NCI-H748 treated with DMSO at 0.1 percent for 48 hours (cell line): ENCODE measurements around the gene CSHL1.

Experiments
- DNase-seq: peaks from one replicate; lab custom pipeline; 2025; lab: John Stamatoyannopoulos, UW

CSHL1 gene

DNA sequence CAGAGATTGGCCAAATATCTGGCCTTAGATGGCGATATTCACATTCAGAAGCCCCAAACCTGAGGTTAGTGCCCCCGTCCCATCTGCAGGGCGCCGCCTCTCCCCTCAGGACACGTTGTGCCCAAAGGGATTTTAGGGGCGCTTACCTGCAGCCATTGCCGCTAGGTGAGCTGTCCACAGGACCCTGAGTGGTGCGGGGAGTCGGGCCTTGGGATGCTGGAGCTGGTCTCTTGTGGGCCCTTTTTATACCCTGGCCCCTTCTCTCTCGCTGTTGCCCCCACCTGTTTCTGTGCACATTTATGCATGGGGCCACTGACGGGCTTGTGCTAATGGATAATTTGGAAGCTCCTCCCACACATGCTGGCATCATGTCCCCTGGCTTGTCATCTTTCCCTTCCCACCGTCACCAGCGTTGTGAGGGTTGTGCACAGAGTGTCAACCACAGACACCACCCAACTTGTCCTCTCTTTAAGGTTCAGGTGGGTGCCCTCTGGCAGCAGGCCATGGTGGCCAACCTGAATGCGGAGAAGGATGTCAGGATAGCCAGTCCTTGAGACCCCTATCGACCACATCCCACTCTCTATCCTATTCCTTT is at the start of gene CSHL1:
Gene CSHL1 (minus strand): TSS at position 218 of the 595 bp plus-strand sequence. CDS start 62 bp downstream, at position 156.
- DNase-seq = no peak

DNA sequence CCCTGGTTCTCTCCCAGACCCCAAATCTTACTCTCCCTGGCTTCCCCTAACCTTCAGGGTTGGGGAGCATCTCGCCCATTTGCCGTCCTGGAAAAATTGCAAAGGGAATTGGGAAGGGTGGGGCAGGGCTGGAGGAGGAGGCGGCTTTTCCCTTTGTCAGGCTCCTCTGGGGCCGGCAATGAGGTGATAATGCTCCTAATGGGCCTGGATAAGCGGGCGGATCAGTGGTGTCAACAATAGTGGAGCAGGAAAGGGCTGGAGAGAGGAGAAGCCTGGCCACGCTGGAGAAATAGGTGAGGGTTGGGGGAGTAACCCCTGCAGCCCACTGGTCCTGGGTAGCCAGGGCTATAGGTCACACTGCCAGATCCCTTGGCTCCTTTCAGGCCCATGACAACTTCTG is 49.4 kb upstream of the CSHL1 start:
- DNase-seq = no peak

DNA sequence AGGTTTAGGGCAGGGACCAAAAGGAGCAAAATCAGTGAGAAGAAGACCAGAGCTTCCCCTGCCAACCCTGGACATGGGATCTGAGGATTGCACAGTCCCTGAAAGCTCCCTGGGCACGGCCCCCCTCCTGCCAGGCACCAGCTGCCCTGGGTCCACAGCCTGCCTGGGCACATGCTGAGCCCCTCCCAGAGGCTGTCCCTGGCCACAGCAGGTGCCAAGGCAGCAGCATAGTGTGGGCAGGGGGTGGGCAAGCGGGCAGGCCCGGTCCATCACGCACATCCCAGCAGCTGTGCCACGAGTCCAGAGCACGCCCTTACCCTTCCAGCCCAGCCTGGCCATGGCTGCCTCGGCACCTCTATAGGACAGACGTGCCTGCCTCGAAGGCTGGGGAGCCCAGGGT is 48.9 kb upstream of the CSHL1 start:
- no peak for DNase-seq

- no peak for DNase-seq
These were observed 45.4 kb upstream of the CSHL1 start for GRCh38 chr17:63956296-63956920.

GRCh38 chr17:63955791-63956190 is 44.7 kb upstream of the CSHL1 start:
- DNase-seq = no peak

DNA sequence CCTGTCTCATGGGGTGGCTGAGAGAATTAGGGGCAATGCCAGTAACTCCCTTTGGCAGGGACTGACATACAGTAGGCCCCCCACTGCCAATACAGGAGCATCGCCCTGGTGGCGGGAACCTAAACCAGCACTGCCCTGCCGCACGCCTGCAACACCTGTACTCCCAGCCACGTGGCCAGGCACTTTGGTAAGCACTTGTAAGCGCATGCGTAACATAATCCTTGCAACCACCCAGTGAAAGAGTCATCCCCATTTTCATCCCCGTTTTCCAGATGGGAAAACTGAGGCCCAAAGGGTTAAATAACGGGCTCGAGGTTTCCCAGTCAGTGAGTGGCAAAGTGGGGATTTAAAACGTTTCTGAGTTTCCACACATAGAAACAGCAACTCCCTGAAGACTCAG is 44.2 kb upstream of the CSHL1 start:
- DNase-seq = no peak

DNA sequence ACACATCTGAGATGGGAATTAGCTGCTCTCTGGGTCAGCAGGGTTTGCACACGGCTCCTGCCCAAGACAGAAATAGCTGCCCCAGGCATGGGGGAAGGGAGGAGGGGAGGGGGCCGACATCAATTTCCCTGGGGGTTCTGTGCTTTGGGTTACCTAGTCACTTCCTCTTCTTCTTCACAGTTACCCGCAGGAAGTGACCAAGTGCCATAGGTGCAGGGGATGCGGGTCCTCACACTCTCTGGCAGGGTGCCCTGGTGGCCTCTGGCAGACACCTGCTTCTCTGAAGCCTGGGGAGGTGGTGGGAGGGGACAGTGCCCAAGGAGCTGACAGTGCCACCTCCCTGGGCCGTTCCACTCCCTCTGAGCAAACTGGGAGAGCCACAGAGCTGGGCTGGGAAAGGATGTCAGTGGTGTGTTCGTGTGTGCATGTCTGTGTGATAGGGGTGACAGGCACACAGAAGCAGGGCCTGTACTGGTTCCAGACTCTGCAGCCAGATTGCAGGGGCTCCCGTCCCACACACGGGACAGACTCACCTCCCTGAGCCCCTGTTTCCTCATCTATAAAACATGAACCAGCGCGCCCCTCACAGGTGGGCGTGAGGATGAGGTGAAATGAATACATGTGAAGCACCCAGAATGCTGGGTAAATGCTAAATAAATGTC is 43.5 kb upstream of the CSHL1 start:
- DNase-seq = no peak

DNA sequence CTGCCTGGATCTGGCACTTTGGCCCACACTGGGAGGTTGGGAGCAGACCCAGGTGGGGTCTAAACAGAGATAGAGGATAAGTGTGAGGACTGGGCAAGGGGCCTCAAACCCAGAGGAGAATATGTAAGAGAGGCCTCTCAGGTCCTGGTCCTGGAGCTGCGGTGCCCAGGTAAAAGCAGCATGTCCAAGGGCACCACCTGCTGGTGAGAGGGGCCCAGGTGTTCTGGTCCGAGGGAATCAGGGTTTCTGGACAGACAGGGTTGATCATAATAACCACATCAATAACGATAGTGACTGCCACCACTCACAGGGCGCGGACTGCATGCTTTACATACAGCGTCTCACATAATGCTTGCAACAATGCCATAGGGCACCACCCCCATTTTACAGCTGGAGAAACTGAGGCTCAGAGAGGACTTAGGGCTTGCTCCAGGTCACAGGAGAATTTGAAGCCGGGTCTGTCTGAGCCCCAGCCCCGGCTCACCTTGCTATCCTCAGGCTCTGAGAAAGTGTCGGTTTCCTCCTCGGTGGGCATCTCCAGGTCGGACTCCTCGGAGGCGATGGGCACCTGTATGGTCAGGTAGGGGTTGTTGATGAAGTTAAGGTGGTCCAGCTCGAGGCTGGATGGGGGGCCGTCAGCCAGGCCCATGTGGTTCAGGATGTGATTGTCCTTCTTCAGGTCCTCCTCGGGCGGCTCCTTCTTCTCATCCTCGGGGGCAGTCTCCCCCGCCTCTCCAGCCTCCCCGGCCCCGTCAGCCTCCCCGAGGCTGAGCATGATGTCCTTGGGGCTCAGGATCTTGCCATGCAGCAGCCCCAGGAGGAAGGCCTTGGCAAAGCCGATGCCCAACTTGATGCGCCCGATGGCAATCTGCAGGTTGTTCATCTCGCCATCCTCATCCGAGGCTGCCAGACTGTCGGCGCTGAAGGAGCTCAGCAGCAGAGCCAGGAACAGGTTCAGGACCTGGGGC is 40.2 kb upstream of the CSHL1 start:
- DNase-seq = no peak

- DNase-seq = no peak
These were observed 38.7 kb upstream of the CSHL1 start for GRCh38 chr17:63949576-63950250.

DNA sequence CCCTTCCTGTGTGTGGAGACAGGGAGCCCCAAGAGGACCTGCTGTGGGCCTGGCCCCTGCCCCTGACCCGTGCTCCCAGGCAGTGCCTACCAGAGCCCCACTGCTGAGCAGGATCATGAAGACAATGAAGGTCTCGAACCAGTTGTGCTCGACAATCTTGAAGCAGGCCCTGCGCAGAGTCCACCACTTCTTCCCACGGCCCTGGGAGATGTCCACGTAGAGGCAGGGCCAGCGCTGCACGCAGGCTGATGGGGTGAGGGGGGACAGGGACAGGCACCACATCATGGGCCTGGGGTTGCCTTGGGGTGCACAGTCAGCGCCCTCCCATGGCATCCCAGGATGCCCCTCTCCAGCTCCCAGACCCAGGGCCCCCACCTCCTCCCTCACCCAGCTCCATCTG is 37.5 kb upstream of the CSHL1 start:
- DNase-seq = no peak

GRCh38 chr17:63947711-63948330 is 36.8 kb upstream of the CSHL1 start:
- DNase-seq = no peak

- DNase-seq = no peak
These were observed 35.6 kb upstream of the CSHL1 start for GRCh38 chr17:63946440-63947363.

DNA sequence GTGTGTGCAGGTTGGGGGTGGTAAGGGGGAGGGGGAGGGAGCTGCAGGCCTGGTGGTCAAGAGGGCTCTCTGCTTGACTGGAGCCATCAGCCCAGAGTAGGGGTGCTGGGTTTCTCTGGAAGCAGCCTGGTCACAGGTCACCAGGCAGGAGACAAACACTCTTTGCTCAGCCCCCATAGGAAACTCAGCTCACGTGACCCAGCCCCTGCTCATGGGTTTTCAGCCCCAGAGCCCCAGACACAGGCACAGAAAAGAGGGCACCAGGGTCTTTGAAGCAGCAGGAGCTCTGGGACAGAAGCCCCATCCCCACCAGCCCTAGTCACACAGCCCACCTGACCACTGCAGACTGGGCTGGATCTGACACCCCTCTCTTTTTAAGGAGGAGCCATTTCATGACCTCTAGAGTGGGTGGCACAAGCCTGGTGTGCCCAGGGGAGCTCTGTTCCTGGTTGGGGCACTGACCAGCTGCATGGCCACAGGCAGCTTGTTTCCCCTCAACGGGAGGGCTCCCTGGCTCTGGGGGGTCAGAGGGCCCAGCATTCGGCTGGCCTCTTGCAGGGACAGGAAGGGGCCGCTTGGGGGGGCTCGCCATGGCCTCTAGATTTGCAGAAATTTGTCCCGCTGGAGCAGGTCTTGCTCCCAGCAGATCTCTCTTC is 34.9 kb upstream of the CSHL1 start:
- no peak for DNase-seq

- no peak for DNase-seq
These were observed 33.9 kb upstream of the CSHL1 start for GRCh38 chr17:63944736-63945499.

DNA sequence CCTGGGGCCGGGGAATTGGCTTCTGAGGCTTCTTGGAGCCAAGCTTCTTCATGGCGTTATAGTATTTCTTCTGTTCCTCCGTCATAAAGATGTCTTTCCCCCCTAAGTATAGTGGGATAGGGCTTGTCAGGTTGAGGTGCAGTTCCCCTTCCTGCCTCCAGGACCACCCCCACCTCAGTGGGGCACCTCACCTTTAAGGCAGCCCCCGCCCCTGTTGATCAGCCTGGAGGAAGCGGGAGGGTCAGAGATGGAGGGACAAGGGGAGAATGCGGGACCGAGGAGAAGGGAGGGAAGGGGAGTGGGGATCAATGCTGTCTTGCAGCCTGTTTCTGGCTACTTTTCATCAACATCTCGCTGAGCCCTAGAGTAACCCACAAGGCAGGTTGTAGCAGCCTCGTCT is 32.7 kb upstream of the CSHL1 start:
- no peak for DNase-seq

DNA sequence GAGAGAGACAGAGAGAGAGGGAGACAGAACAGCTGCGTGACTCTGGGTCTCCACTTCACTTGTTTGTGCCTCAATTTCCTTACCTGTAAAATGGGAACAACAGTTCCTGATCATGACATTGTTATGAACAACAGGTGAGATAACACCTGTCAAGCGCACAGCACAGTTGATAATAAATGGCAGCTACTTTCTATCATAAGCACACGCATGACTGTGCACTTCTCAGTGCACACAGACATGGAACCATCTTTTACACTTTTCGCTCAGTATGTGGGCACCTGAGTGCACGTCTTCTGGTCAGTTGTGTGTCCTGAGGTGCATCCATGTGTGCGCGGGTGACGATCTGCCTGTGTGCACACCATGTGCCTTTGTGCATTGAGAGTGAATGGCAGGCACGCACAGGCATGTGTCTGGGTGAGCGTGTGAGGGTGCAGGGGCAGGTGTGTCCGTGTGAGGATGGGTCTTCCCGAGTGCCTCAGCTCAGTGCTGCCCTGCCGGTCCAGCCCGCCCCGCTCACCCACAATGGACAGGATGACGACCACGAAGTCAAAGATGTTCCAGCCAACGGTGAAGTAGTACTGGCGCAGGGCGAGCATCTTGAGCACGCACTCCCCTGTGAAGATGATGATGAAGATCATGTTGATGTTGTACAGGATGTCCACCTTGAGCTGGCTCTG is 31.4 kb upstream of the CSHL1 start:
- no peak for DNase-seq

GRCh38 chr17:63941751-63942150 is 30.7 kb upstream of the CSHL1 start:
- DNase-seq = no peak

DNA sequence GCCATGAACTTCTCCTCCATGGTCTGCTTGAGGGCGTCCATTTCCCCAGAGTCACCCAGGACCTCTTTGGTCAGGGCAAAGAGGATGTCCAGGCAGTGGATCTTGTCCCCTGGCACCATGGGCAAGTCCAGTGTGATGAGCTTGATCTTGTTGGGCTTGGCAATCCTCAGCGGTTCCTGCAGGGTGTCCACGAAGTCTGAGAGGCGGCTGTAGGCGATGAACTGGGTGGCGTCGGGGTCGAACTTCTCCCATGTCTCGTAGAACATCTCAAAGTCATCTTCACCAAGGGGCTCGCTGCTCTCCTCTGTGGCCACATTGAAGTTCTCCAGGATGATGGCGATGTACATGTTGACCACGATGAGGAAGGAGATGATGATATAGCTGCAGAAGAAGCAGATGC is 30.1 kb upstream of the CSHL1 start:
- no peak for DNase-seq
